HCT116 (cell line): ENCODE data around the gene VARS1. TPM values are rescaled to one million over a fixed set of nuclear protein-coding genes. Genes with fewer than 3 reads are reported as not detected.
"Not testable (repeated sequence)": the region's sequence is repeated elsewhere in the genome, so short reads cannot be mapped to it uniquely, and the experiment has no call there.

Experiments used
- ATAC-seq: fragments of 200-7000 bp; cut with Tn5 transposase; 2 replicates; pipeline ENCODE4 v1.9.1; 2020; ENCODE audit warnings: mild to moderate bottlenecking, moderate library complexity
- BruUV-seq: library from RNA; stranded (reverse); fragments of 400-500 nt; replicated peaks from 2 replicates; lab custom pipeline; 2021; lab: Mats Ljungman, UMichigan
- CTCF ChIA-PET: fragments of 300-600 bp; sonication (Branson Sonifier 250); formaldehyde crosslinking; loops from one replicate; lab custom pipeline; 2021; ENCODE audit warnings: antibody characterized with exemption; lab: Charles Lee
- POLR2A ChIA-PET: fragments of 300-600, 350-600 bp; sonication (Branson Sonifier 250); formaldehyde crosslinking; loops from one replicate; lab custom pipeline; 2021; ENCODE audit warnings: antibody characterized with exemption; lab: Charles Lee
- RAD21 ChIA-PET, 2 experiments: fragments of 300-600 bp; sonication (Branson Sonifier 250); formaldehyde crosslinking; loops; one replicate each; lab custom pipeline; 2023; ENCODE audit warnings: low total read pairs in 2 of 2; ENCODE audit not compliant: uncharacterized antibody in 2 of 2, unreplicated experiment in 2 of 2, low non-redundant PET in 1 of 2; lab: Charles Lee
- DNase-seq: peaks from one replicate; pipeline ENCODE4 v3.0.0-alpha.2; 2010; ENCODE audit warnings: low read depth, low spot score
- H2AFZ ChIP-seq: fragments of 200-600 bp; shearing (Covaris generic), sonication (generic); 2 replicates; pipeline ENCODE4 v1.6.1; 2017; ENCODE audit warnings: low read depth, mixed run types, mixed read lengths, antibody characterized with exemption, low read length; ENCODE audit not compliant: poor library complexity, severe bottlenecking
- H3K27ac ChIP-seq: 2 replicates; pipeline ENCODE4 v1.5.1; 2012; ENCODE audit warnings: low read depth, low read length
- H3K27me3 ChIP-seq: fragments of 200-600 bp; sonication (generic); 2 replicates; pipeline ENCODE4 v1.6.1; 2016; ENCODE audit warnings: mixed run types, low read length, mixed read lengths; ENCODE audit not compliant: insufficient read depth
- H3K36me3 ChIP-seq, 2 experiments: fragments of 200-500 bp in 1 of 2; fragments of 200-600 bp in 1 of 2; sonication (Bioruptor generic) in 1 of 2; sonication (generic) in 1 of 2; 2 replicates each; pipeline versions ENCODE4 v1.5.1 to v1.6.1; 2014 to 2016; ENCODE audit warnings: low read length in 2 of 2, inconsistent platforms in 1 of 2, mixed read lengths in 1 of 2, mixed run types in 1 of 2; ENCODE audit not compliant: insufficient read depth in 2 of 2, control insufficient read depth in 1 of 2
- H3K4me1 ChIP-seq, 2 experiments: fragments of 200-600 bp in 1 of 2; sonication (generic) in 1 of 2; 2 replicates each; pipeline versions ENCODE4 v1.5.1 to v1.6.1; 2012 to 2017; ENCODE audit warnings: low read length in 2 of 2, inconsistent platforms in 1 of 2, mild to moderate bottlenecking in 1 of 2, mixed read lengths in 1 of 2, mixed run types in 1 of 2, moderate library complexity in 1 of 2; ENCODE audit not compliant: insufficient read depth in 2 of 2, control insufficient read depth in 1 of 2
- H3K4me2 ChIP-seq: fragments of 200-600 bp; sonication (generic); 2 replicates; pipeline ENCODE4 v1.6.1; 2017; ENCODE audit warnings: mixed run types, low read length, mixed read lengths
- H3K4me3 ChIP-seq, 2 experiments: fragments of 200-600 bp in 1 of 2; sonication (generic) in 1 of 2; replicated peaks in 1 of 2; 2 replicates each; pipeline ENCODE4 v1.5.1; 2011 to 2016; ENCODE audit warnings: low read length in 2 of 2, control low read depth in 1 of 2, low read depth in 1 of 2, mild to moderate bottlenecking in 1 of 2, mixed read lengths in 1 of 2, mixed run types in 1 of 2
- H3K79me2 ChIP-seq: fragments of 200-600 bp; sonication (generic); 2 replicates; pipeline ENCODE4 v1.6.1; 2017; ENCODE audit warnings: mild to moderate bottlenecking, mixed run types, low read length, moderate library complexity, mixed read lengths; ENCODE audit not compliant: insufficient read depth
- H3K9ac ChIP-seq: fragments of 200-600 bp; sonication (generic); 2 replicates; pipeline ENCODE4 v1.6.1; 2016; ENCODE audit warnings: low read length, mixed read lengths
- H3K9me2 ChIP-seq: fragments of 200-600 bp; sonication (generic), shearing (Covaris generic); 2 replicates; pipeline ENCODE4 v1.6.1; 2017; ENCODE audit warnings: mixed run types, mild to moderate bottlenecking, moderate library complexity; ENCODE audit not compliant: insufficient read depth
- H3K9me3 ChIP-seq, 2 experiments: fragments of 200-500 bp in 1 of 2; fragments of 200-600 bp in 1 of 2; sonication (Bioruptor generic) in 1 of 2; sonication (generic) in 1 of 2; 2 replicates each; pipeline ENCODE4 v1.6.1; 2014 to 2017; ENCODE audit warnings: low read length in 2 of 2, mixed read lengths in 2 of 2, inconsistent platforms in 1 of 2, low read depth in 1 of 2, mild to moderate bottlenecking in 1 of 2, mixed run types in 1 of 2, moderate library complexity in 1 of 2; ENCODE audit not compliant: control insufficient read depth in 1 of 2, insufficient read depth in 1 of 2
- H4K20me1 ChIP-seq: fragments of 200-600 bp; sonication (generic), shearing (Covaris generic); 2 replicates; pipeline ENCODE4 v1.6.1; 2017; ENCODE audit warnings: mixed run types, mild to moderate bottlenecking, moderate library complexity; ENCODE audit not compliant: insufficient read depth
- CEBPB ChIP-seq: IDR thresholded peaks from 2 replicates; pipeline ENCODE4 v1.6.1; 2012; ENCODE audit warnings: low read depth
- EGR1 ChIP-seq: IDR thresholded peaks from 2 replicates; pipeline ENCODE4 v1.6.1; 2012; ENCODE audit warnings: low read depth
- ELF1 ChIP-seq: IDR thresholded peaks from 2 replicates; pipeline ENCODE4 v1.6.1; 2012; ENCODE audit warnings: low read depth, borderline replicate concordance
- EZH2 ChIP-seq: fragments of 200-600 bp; sonication (generic); IDR thresholded peaks from 2 replicates; pipeline ENCODE4 v1.6.1; 2017; ENCODE audit warnings: antibody characterized with exemption, mixed run types
- JUND ChIP-seq: IDR thresholded peaks from 2 replicates; pipeline ENCODE4 v1.6.1; 2012
- POLR2AphosphoS5 ChIP-seq: IDR thresholded peaks from 2 replicates; pipeline ENCODE4 v1.6.1; 2011; ENCODE audit warnings: mild to moderate bottlenecking, low read depth, low read length, moderate library complexity
- RAD21 ChIP-seq: IDR thresholded peaks from 2 replicates; pipeline ENCODE4 v1.6.1; 2012; ENCODE audit warnings: low read depth, mild to moderate bottlenecking
- SP1 ChIP-seq: IDR thresholded peaks from 2 replicates; pipeline ENCODE4 v1.6.1; 2012; ENCODE audit warnings: low read depth
- YY1 ChIP-seq: IDR thresholded peaks from 2 replicates; pipeline ENCODE4 v1.6.1; 2011; ENCODE audit warnings: low read length, low read depth, moderate library complexity, mild to moderate bottlenecking; ENCODE audit not compliant: insufficient replicate concordance; ENCODE audit errors: extremely low read depth
- intact Hi-C: fragments of 100-400 bp; cut with micrococcal nuclease; formaldehyde crosslinking; loops from 2 replicates; pipeline ENCODE4 v1.10.0; 2022
- total RNA-seq: library from RNA; stranded (reverse); gene quantifications from one replicate; pipeline ENCODE4 v1.2.1, GENCODE V29; 2021; ENCODE audit not compliant: unreplicated experiment
- TF ChIP-seq, protein P1 (sequence below), 3 experiments: fragments of 200-600 bp in 1 of 3; sonication (generic) in 1 of 3; IDR thresholded peaks in 2 of 3; conservative IDR thresholded peaks in 1 of 3; 2 replicates each; pipeline ENCODE4 v1.5.1; 2012 to 2017; ENCODE audit warnings: low read depth in 2 of 3, low read length in 2 of 3, antibody characterized with exemption in 1 of 3, borderline replicate concordance in 1 of 3, control low read depth in 1 of 3, mild to moderate bottlenecking in 1 of 3, mixed read lengths in 1 of 3, mixed run types in 1 of 3, moderate library complexity in 1 of 3; ENCODE audit not compliant: insufficient read depth in 1 of 3
- TF ChIP-seq, protein P2 (sequence below): IDR thresholded peaks from 2 replicates; pipeline ENCODE4 v1.6.1; 2012; ENCODE audit warnings: low read depth

VARS1 gene
- total RNA-seq, 1 experiment from 2014 or later, result 254 TPM

- POLR2A ChIA-PET, result interaction anchor here (1.6 to 4.9 kb wide), 2 partner anchors 8 to 13 kb away, joined by 4 to 19 read pairs; partner anchors contain the start of genes HSPA1B and LSM2
- intact Hi-C loops, result no loop called here
- H3K9me3 ChIP-seq, result peaks cover 0 to 5% of the 10 kb centered on the region in 2 experiments; a peak in 1 of 4 replicates
- no peaks in the 10 kb centered on the region for H3K9me2 ChIP-seq
- H3K27me3 ChIP-seq, result no peaks in the 10 kb centered on the region
- no peak for TF ChIP-seq CEBPB
- TF ChIP-seq JUND, result no peak
- no peak for TF ChIP-seq POLR2AphosphoS5
- TF ChIP-seq ELF1, result no peak
- TF ChIP-seq, protein P1, sequence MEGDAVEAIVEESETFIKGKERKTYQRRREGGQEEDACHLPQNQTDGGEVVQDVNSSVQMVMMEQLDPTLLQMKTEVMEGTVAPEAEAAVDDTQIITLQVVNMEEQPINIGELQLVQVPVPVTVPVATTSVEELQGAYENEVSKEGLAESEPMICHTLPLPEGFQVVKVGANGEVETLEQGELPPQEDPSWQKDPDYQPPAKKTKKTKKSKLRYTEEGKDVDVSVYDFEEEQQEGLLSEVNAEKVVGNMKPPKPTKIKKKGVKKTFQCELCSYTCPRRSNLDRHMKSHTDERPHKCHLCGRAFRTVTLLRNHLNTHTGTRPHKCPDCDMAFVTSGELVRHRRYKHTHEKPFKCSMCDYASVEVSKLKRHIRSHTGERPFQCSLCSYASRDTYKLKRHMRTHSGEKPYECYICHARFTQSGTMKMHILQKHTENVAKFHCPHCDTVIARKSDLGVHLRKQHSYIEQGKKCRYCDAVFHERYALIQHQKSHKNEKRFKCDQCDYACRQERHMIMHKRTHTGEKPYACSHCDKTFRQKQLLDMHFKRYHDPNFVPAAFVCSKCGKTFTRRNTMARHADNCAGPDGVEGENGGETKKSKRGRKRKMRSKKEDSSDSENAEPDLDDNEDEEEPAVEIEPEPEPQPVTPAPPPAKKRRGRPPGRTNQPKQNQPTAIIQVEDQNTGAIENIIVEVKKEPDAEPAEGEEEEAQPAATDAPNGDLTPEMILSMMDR (IDR thresholded peaks at IDR 0.05 in 2 of 3, conservative IDR thresholded peaks at IDR 0.05 in 1 of 3; ENCODE audit: borderline replicate concordance in 1 of 3, insufficient read depth in 1 of 3, low read depth in 2 of 3, low read length in 2 of 3), result no peak
- TF ChIP-seq EGR1, result no peak
- no peak for TF ChIP-seq RAD21
- TF ChIP-seq, protein P2, sequence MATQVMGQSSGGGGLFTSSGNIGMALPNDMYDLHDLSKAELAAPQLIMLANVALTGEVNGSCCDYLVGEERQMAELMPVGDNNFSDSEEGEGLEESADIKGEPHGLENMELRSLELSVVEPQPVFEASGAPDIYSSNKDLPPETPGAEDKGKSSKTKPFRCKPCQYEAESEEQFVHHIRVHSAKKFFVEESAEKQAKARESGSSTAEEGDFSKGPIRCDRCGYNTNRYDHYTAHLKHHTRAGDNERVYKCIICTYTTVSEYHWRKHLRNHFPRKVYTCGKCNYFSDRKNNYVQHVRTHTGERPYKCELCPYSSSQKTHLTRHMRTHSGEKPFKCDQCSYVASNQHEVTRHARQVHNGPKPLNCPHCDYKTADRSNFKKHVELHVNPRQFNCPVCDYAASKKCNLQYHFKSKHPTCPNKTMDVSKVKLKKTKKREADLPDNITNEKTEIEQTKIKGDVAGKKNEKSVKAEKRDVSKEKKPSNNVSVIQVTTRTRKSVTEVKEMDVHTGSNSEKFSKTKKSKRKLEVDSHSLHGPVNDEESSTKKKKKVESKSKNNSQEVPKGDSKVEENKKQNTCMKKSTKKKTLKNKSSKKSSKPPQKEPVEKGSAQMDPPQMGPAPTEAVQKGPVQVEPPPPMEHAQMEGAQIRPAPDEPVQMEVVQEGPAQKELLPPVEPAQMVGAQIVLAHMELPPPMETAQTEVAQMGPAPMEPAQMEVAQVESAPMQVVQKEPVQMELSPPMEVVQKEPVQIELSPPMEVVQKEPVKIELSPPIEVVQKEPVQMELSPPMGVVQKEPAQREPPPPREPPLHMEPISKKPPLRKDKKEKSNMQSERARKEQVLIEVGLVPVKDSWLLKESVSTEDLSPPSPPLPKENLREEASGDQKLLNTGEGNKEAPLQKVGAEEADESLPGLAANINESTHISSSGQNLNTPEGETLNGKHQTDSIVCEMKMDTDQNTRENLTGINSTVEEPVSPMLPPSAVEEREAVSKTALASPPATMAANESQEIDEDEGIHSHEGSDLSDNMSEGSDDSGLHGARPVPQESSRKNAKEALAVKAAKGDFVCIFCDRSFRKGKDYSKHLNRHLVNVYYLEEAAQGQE, result no peak
- TF ChIP-seq SP1, result no peak
- no peak for TF ChIP-seq EZH2
- TF ChIP-seq YY1, result no peak
- TF ChIP-seq, all 23 proteins: peak for 0
- Histone ChIP-seq H3K9ac (no peak overlapping the region), H3K36me3 (no peaks in the 10 kb centered on the region), H3K4me2 (no peak overlapping the region), H3K4me1 (peaks cover 53 to 54% of the 10 kb centered on the region in 2 experiments), H2AFZ (no peak overlapping the region), H4K20me1 (no peaks in the 10 kb centered on the region), H3K4me3 (no peak overlapping the region), H3K79me2 (no peaks in the 10 kb centered on the region), H3K27ac (no peak overlapping the region)
- ChIA-PET CTCF (no interaction called here), RAD21 (no interaction called here)
- BruUV-seq, result no TSS peak
- DNase-seq (no peak), ATAC-seq (no peak)
Measured at GRCh38 chr6:31819871-31820299, 24.3 kb upstream of the VARS1 start.

DNA sequence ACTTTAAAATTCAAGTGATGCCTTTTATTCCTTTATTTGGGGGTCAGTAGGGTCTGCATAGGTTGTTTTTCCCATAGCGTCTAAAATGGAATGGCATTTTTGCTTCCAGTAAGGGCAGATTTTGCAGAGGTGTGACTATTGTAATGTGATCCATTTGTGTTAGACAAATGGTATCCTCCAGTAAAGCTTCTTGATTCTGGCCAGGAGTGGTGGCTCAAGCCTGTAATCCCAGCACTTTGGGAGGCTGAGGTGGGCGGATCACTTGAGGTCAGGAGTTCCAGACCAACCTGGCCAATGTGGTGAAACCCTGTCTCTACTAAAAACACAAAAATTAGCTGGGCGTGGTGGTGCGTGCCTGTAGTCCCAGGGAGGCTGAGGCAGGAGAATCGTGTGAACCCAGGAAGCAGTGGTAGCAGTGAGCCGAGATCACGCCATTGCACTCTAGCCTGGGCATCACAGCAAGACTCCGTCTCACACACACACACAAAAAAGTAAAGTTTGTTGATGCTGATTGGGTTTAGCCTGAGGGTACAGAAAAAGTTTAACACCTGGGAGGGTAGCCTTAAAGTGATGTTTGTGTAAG, 22.5 kb upstream of the VARS1 start:
- H4K20me1 ChIP-seq, intact Hi-C loops, H3K36me3 ChIP-seq, H3K27ac ChIP-seq, H3K4me3 ChIP-seq, DNase-seq, POLR2A ChIA-PET, H3K27me3 ChIP-seq, H2AFZ ChIP-seq, ATAC-seq, H3K4me2 ChIP-seq, H3K9me3 ChIP-seq, H3K79me2 ChIP-seq, H3K9me2 ChIP-seq, RAD21 ChIA-PET, BruUV-seq, H3K9ac ChIP-seq: not testable (repeated sequence)
- CTCF ChIA-PET, result interaction anchor here (0.6 kb wide), 1 partner anchor 43 kb away, joined by 3 read pairs; no protein-coding TSS in a partner anchor
- peaks cover 47 to 53% of the 10 kb centered on the region in 2 experiments for H3K4me1 ChIP-seq
